Spleen (tissue), 7 donors: ENCODE data around the gene MICU2.

Experiments
- CTCF ChIP-seq, 11 experiments: fragments of 200-600 bp in 7 of 11; fragments of 450-650 bp in 4 of 11; sonication (generic) in 4 of 11; IDR thresholded peaks in 8 of 11; conservative IDR thresholded peaks in 3 of 11; 1 replicate in 7 of 11; 2 replicates in 4 of 11; pipeline versions ENCODE4 v1.4.0 to v1.8.0; 2016 to 2021; ENCODE audit warnings: antibody characterized with exemption in 11 of 11, inconsistent platforms in 4 of 11, mild to moderate bottlenecking in 1 of 11
- POLR2A ChIP-seq, 3 donors: fragments of 450-650 bp; IDR thresholded peaks; one replicate each; pipeline ENCODE4 v1.5.1; 2017; ENCODE audit warnings: antibody characterized with exemption in 3 of 3, mild to moderate bottlenecking in 1 of 3
- POLR2AphosphoS5 ChIP-seq, 3 donors: sonication (generic); formaldehyde crosslinking; IDR thresholded peaks; one replicate each; pipeline ENCODE4 v1.5.1; 2017; ENCODE audit warnings: antibody characterized with exemption in 3 of 3
- donor health status: DM: no; HTN: no; CAD: no; lungs with moderate emphysema.
- donor health status: DM: no; HTN: no; CAD: no.
- donor health status: DM: no; HTN: no; CAD: no.

GRCh38 chr13:21483748-21484147 is 120.2 kb downstream of the MICU2 start:
- no peak for TF ChIP-seq CTCF (IDR thresholded peaks at IDR 0.05 in 8 of 11, conservative IDR thresholded peaks at IDR 0.05 in 3 of 11)
- TF ChIP-seq POLR2A (IDR thresholded peaks at IDR 0.05): no peak
- no peak for TF ChIP-seq POLR2AphosphoS5 (IDR thresholded peaks at IDR 0.05)
